ENCODE measurements around the gene GPR160.
A peak's percentile ranks its signal among the peaks of the same experiment; 100 is the strongest.

GPR160 gene

DNA sequence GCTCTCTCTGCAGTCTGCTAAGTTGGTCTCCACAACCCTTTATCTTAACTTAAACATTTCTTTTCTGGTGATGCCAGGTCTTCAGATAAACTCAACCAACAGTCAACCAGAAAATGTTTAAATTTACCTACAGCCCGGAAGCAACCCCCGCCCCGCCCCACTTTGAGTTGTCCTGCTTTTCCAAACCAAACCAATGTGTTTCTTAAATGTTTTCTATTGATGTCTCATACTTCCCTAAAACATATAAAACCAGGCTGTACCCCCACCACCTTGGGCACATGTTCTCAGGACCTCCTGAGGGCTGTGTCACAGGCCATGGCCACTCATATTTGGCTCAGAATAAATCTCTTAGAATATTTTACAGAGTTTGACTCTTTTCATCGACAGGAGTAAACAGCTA lies 13.2 kb upstream of the GPR160 start:
- DNase-seq, result no peak

DNA sequence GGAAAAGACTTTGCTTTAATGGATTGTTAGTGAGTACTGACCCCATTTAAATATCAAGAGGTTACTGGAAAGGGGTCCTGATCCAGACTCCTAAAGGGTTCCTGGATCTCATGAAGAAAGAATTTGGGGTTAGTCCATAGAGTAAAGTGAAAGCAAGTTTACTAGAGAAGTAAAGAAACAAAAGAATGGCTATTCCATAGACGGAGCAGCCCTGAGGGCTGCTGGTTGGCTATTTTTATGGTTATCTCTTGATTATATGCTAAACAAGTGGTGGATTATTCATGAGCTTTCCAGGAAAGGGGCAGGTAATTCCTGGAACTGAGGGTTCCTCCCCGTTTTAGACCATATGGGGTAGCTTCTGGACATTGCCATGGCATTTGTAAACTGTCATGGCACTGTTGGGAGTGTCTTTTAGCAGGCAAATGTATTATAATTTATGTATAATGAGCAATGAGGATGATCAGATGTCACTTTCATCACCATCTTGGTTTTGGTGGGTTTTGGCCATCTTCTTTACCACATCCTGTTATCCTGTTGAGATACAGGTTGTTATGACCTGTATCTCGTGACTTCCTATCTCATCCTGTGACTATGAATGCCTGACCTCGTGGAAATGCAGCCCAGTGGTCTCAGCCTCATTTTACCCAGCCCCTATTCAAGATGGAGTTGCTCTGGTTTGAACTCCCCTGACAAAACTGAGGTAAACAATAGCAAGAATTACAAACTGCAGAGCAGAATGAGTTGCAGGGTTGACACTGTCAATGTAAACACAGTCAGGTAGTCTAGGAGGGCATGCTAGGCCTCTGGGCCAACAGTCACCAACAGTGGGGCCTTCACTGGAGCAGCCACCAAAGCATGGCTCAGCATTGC lies 10.3 kb upstream of the GPR160 start:
- DNase-seq, result no peak

DNA sequence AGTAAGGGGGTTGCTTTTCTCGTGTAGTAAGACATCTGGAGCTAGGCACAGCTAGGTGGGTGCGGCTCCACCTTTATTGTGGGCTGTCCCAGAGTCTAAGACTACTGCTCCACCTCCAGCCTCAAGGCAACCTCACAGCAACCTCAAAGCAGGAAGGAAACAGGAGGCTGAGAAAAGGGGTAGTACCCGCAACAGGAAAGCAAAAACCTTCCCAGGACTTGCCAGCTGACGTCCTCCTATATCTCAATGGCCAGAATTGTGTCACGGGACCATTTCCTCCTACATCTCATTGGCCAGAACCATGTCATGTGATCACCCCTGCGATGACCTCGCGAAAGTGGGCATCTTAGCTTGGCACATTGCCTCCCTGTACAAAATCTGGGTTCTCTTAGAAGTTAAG lies 4.3 kb upstream of the GPR160 start:
- DNase-seq, result no peak

DNA sequence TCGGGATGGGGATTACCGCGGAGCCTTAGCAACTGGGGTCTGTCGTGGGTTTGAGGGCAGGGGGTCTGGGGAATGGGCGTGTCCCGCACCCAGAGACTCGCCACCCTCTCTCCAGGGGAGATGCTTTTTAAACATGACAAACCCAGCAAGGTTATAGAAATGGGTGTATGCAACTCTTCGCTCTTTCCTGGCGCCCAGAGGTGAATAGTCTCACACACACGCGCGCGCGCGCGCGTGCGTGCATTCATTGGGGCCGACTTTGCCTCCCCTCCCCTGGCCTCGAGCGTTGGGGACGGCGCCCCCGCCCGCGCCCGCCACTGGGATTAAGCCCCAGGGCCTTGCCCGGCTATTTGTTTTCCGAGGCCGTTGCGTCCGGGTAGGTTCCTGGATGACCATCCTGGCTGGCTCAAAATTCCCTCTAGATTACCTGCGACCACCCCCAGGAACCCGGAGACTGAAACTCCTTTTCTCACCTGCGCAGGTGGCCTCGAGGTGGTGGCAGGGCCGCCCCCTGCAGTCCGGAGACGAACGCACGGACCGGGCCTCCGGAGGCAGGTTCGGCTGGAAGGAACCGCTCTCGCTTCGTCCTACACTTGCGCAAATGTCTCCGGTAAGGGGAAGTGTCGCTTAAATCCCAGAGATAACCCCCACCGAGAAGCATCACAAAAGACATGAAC lies 777 bp downstream of the GPR160 start:
- DNase-seq, result no peak

DNA sequence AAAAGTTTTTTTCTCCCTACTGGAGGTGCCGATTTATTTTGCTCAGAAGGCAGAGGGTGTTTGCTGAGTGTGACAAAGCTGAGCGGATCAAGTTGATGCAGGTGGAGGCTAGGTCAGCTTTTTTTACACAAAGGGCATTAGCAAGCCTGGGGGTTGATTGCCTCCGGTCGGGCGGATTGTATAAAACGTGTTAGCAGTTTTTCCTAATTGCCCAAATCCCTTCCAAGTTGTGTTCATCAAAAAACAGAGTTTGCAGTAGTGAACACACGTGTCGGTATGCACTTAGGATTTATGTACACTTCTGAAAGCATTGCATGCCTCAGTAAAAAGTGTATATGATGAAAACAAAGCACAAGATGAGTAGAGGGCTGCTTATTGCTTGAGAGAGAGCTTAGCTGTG lies 2.6 kb downstream of the GPR160 start:
- DNase-seq, result peak; percentile 25

DNA sequence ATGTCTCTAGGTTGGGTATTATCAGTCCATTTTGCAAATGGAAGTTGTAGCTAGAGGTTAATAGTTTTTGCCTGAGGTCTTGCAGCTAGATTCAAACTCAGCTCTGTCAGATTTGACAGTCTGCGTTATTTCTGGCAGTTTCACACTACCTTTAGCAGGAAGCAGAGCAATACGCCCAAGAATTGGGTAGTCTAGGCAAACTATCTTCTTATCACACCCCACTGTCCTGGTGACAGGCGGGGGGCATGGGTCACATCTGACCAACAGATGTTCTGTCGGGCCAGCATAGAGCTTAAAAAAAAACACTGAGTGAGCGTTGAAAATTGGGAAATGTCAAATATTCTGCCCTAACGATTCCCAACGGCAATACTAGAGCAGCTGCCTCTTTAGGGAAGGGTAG lies 5.7 kb downstream of the GPR160 start:
- no peak for DNase-seq

DNA sequence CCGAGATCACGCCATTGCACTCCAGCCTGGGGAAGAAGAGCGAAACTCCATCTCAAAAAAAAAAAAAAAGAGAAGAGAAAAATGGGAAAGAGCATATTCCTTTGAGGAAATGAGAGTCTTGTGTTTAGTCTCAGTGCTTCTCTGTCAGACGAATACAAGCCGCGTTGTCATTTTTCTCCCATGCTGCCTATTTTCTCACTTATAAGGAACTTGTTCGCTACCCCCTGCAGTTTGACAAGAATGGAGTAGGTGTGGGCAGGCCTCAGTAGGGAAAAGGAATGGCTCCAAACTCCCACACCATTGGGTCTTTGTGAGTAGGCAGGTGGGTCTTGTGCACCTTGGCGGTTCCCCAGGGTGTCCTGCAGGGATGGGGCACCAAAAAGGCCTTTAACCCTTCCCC lies 6.5 kb downstream of the GPR160 start:
- no peak for DNase-seq

DNA sequence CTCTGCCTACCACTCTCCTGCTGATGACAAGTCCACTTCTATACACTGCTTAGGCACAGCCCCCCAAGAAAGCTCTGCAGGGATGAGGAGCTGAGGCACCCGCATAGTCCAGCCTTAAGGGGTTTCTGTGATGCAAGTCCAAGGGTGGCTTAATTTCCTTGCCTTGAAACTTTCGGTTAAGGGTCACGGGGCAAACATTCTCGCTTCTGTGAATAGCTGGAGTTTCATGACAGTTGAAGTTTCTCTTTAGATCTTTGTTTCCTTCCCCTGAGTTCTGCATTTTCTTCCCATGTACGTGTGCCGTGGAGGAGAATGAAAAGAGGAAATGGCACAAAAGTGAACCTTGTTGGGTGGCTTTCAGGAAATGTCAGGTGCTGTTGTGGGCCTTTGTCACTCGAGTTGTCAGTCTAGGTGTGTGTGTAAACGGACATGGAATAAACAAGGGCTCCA lies 7.0 kb downstream of the GPR160 start:
- no peak for DNase-seq

DNA sequence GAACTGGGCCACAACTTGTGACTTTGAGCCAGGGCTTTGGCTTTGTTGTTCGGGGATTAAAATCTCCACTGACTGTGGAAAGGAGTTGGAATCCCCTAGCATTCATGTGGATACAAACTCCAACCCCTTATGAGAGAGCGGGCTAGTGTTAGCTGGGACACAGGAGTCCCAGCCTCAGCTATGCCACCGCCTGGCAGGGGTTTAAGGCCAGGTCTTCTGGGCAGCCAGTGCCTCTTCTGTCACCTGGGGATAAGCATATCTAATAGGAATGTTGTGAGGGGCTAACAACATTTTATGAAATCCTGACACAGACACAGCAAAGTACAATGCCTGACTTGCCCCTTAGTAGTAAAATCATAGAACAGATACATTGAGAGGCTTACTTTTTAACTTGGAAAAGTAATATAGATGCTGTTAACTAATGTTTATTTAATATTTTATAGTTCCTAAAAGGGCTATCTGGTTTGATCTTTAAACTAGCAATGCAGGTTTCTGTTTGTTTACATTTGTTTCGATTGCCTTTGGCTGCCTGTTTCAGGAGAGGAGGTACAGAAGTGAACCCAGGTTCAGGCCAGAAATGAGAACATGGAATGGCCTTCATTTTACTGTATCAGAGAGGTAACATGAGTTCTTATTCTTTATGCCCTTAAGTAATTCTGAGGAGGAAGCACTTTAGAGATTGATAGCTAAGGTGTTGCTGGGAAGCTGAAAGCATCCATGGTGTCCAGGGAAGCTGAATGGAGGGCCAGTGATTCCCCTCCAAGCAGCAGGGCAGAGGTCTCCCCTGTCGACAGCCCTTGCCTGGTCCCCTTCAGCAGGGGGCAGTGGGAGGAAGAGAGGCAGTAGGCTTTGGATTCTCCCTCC lies 8.7 kb downstream of the GPR160 start:
- no peak for DNase-seq

DNA sequence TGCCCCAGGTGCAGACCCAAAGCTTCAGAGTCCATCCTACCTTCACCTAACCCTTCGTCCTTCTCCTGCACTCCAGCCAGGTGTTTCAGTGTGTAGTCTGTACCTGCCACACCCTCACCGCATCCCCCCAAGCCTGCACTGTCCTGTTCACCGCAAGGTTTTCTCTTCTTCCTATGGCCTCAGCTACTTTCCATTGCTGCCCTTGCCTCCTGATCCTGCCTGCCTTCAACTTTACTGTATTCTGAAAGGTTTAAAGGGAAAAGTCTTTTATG lies 9.3 kb downstream of the GPR160 start:
- DNase-seq, result no peak

DNA sequence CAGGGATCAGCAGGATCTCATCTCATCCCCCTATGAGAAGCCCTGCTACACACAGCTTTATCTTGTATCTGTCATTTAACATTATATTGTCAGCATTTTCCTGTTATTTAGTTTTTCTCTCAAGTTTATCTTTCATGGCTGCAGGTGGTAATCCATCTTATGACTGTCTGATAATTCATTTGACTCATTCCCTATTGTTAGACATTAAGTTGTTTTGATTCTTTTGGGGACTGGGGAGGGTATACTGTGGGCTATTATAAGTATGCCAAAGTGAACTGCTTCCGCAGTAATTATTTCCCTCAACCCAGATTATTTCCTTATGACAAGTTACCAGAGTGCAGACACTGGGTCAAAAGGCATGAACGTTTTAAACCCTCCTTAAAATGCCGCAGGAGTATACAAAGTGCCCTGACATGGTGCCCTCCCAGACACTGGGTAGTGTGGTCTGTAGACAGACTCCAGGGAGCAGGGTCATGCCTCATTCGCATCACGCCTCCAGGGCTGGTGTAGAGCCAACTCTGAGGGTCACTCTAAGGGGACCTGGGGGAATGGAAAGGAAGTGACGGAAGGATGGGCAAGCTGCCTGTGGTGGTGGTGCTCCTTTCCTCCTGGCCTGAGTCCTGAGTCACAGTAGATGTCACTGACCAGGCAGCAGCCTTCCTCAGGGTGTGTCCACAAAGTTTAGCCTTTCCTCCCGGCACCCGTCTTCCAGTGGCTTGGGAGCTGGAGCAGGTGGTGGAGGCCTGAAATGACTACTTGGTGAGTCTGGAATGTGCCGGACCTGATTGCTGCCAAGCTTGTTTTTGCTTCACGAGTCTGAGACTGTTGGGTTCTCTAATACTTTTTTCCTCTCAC lies 11.6 kb downstream of the GPR160 start:
- DNase-seq, result peak; percentile 24

DNA sequence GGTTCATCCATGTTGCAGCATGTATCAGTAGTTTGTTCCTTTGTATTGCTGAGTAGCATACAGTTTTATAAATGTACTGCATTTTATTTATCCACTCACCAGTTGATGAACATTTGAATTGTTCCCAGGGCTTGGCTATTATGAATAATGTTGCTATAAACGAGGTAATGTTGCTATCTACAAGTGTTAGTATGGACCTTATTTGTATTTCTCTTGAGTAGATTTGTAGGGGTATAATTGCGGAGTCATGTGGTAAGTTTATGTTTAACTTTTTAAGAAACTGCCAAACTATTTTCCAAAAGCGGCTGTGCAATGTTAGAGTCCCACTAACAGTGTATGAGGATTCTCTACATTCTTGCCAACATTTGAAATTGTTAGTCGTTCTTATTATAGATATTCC lies 13.0 kb downstream of the GPR160 start:
- DNase-seq, result no peak

DNA sequence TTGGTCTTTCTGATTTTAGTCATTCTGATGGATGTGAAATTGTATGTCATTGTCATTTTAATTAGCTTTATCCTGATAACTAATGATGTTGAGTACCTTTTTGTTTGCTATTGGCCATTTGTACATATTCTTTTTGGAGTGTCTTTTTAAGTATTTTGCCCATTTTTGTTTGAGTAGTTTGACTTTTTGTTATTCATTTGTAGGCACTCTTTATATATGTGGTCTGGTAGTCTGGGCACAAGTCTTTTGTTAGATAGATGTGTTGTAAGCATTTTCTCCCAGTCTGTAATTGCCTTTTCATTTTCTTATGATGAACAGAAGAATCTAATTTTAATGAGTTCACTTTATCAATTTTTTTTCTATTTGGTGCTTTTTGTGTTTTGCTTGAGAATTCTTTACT lies 14.6 kb downstream of the GPR160 start:
- DNase-seq, result no peak

DNA sequence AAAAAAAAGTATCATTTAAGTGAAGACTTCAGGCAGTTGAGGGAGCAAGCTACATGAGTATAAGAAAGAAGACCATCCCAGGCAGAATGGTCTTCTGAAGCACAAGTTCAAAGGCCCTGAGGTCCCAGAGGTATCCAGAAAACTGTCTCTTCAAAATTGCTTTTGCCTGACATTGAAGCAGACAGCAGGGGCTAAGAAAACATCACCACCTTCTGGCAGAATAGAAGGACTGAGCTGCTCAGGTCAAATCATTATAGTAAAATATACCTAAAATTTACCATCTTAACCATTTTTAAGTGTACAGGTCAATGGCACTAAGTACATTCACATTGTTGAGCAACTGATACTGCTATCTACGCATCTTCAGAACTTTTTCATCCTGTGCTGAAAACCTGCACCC lies 16.4 kb downstream of the GPR160 start:
- no peak for DNase-seq

DNA sequence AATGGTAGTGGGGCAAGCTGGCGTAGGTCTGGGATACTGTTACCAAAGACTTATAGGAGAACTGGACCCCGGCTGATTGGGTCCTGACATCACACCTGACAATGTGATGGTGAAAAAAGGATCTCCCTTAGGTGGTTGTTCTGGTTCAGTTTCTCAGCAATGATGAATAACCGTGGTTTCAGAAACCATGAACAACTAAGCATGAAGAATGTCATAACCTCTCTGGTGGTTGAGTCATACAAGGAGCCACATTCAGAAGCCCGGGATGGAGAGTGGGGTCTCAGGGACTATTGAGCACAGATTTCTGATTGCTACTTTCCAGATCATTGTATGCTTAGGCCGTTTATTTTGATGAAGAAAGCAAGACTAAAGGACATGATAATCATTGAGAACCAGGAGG lies 17.4 kb downstream of the GPR160 start:
- DNase-seq, result no peak

DNA sequence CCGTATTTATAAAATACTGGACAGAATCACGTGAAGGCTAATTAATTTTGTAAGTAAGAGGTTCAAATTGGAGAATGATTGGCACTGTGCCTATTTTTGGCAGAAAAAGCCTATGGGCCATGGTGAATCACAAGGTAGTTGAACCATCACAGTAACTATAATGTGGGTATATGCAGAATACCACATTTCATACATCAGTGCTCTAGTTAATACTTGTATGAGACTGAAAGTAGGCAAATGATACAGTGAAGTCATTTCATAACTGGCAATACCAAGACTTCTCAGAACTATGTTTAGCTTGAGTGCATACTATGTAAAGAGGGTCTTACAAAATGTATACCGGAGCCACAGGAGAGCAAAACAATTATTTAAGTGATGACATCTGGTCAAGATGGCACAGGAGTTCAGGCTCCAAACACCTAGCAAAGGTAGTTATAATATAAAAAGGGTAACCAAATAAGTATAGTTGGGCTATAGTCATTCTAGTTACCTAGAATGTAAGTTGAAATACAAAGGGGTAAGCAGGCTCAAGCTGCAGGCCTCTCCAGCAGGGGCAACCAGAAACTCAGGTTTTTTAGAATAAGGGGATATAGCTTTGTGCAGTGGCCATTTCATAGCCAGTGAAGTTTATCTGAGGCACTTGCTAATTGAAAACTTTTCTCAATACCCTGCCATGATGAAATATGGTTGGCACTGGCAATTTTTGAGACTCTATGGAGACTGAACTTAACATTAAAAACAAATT lies 19.1 kb downstream of the GPR160 start:
- no peak for DNase-seq

DNA sequence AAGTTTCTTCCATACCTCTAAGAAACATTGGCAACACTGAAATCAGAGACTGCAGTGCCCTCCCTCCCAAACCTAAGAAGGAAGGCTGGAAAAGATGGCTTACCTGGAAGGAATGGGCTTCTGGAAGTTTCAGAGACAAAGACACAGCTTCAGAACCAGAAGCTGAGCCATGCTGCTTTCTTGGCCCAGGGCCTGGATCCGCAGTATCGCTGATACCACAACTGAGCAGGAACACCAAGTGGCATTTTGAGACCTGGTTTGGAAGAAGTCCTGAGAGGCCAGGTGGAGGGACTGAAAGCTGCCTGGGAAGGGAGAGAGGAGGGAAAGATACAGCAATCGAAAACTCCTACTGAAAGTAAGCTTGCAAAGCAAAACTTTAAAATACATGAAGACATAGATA lies 19.8 kb downstream of the GPR160 start:
- no peak for DNase-seq

DNA sequence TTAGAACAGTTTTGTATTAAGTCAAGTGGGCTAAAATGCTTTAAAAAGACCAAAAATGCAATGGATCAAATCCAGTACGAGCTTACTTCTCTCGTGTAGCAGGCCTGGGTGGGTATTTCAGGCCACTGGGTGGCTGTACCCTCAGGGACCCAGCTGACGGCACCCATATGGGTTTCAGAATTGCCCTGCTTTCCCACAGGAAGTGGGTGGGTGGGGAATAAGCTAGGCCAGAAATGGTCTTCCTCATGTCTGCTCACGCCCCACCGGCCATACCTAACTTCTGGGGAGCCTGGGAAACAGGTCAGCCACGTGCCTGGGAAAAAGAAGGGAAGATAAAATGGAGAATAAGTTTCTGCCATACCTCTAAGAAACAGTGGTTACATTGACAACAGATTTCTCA lies 20.3 kb downstream of the GPR160 start:
- no peak for DNase-seq

DNA sequence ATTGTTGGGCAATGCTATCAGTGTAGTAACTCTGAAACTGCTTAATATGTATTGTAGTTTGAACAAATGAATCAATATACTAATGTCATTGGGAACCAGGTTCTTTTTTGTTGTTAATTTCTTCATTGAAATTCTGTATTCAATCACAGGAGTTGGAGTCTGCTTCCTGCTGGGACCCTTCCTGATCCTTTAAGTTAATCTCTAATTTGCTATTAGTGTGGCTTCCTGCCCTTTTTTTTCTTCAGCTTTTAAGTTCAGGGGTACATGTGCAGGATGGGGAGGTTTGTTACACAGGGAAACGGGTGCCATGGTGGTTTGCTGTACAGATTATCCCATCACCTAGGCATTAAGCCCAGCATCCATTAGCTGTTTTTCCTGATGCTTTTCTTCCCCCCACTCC lies 21.7 kb downstream of the GPR160 start:
- no peak for DNase-seq

DNA sequence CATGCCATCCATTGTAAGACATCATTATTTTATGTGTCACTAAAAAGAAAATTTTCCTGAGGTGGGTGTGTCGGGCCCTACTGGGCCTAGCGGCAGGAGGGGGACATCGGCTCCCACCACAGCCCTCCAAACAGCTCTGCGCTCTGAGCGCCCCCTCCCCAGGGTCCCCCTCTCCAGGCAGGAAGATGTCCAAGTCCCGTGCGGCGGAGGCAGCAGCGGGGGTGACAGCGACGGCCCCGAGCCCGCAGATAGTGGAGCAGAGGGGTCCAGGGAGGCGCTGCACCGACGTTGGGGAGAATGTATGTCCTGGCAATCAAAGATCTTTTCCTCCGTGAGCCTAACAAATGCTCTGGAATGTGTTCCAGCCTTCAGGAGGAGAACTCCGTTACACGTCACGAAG lies 24.3 kb downstream of the GPR160 start:
- no peak for DNase-seq

DNA sequence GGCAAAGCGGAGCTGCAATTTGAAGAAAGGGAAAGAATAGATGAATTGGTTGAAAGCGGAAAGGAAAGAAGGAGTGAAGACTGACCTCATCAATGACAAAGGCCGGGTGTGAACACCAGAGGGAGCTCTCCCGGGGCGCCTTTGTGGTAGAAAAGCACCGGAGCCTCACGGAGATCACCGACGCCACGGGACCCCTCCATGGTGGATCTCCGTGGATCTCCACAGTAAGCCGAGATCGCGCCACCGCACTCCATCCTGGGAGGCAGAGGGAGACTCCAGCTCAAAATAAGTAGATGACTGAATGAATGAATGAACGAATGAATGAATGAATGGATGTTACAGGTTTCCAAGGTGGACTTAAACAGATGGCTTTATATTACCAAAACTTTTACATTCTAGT lies 25.0 kb downstream of the GPR160 start:
- no peak for DNase-seq

DNA sequence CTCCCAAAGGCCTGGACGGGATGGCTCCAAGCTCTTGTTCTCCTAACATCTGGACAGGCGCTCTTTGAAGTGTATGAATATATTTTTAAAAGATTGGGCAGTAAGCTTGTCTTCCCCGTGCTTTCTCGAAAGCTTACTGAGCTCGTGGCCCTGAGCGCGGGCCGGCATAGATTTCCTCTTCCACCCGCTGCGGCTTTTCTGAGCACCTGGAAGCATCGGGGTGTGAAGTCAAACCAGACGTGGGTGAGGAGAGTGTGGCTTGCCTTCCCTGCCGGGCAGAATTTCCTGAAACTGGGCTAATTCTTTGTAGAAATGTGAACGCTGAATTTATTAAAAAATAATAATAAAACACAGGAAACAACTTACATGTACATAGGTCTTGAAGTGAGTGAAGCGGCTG lies 25.9 kb downstream of the GPR160 start:
- no peak for DNase-seq

Data from right kidney (tissue), 1 donor.